ENCODE data around the gene AKT3.

GRCh38 chr1:243851765-243852164 is 1.7 kb upstream of the AKT3 start:
- TF ChIP-seq CTCF (IDR thresholded peaks at IDR 0.05; ENCODE audit: poor library complexity) (no peak), EZH2phosphoT487 (IDR thresholded peaks at IDR 0.05; ENCODE audit: low read depth, severe bottlenecking, unreplicated experiment) (no peak), EZH2 (IDR thresholded peaks at IDR 0.05; ENCODE audit: borderline replicate concordance) (no peak)
